NT2/D1 (cell line): ENCODE measurements around the gene CRYL1.

ENCODE experiments used
- SUZ12 ChIP-seq: IDR thresholded peaks from 2 replicates; pipeline ENCODE4 v1.6.1; 2011; ENCODE audit not compliant: insufficient read length, insufficient read depth; ENCODE audit errors: extremely low read depth
- YY1 ChIP-seq: IDR thresholded peaks from 2 replicates; pipeline ENCODE4 v1.6.1; 2011; ENCODE audit not compliant: insufficient read length, insufficient read depth
- ZNF274 ChIP-seq: IDR thresholded peaks from 2 replicates; pipeline ENCODE4 v1.6.1; 2011; ENCODE audit warnings: mild to moderate bottlenecking, low read depth, low read length

GRCh38 chr13:20360835-20361412 is 164.7 kb downstream of the CRYL1 start:
- TF ChIP-seq YY1 = no peak
- no peak for TF ChIP-seq ZNF274
- no peak for TF ChIP-seq SUZ12
